ENCODE results near the gene WEE1.

Gene WEE1

DNA sequence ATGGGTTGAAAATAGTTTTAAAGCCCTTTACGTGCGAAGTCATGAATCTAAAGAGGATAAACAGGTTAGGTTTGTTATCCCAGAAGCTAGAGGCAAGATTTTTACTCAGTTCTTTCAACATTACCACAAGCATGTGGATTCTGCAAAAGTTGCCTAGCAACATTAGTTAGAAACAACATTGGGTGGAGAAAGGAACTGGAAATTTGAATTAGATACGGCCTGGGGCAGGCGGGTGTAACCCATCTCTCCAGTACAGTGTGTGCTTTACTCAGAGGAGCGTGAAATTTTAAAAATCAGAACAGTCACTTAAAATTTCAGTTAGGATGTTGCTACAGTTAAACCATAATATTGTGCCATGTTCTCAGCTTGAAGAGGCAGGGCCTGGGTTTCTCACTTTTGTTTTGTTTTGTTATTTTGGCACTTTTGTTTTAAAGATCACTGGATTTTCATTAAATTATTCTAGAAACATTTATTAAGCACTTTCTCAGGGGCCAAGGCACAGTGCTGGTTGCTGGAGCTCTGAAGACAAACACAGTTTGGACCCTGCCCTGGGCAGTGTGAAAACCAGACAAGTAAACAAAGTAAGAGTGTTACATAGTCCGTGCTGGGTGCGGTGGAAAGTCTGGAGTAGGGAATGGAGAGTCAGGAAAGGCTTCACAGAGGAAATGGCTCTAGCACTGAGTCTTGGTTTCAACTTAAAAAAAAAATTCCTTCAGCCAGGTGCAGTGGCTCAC, 4.4 kb upstream of the WEE1 start (continued):
- TF ChIP-seq KLF8 (tag by site-specific recombination; IDR thresholded peaks at IDR 0.05) = no peak
- TF ChIP-seq ZNF133 (tag by site-specific recombination; IDR thresholded peaks at IDR 0.05) = no peak
- no peak for TF ChIP-seq ZFP3 (tag by site-specific recombination; IDR thresholded peaks at IDR 0.05; ENCODE audit: low read depth)
- no peak for TF ChIP-seq OSR2 (tag by site-specific recombination; IDR thresholded peaks at IDR 0.05)
- TF ChIP-seq GFI1B (tag by site-specific recombination; IDR thresholded peaks at IDR 0.05) = 0 out of 2 replicates have a peak, but pooled peaks have one; percentile 53
- TF ChIP-seq ZNF239 (tag by site-specific recombination; IDR thresholded peaks at IDR 0.05) = no peak
- TF ChIP-seq SCRT1 (tag by site-specific recombination; IDR thresholded peaks at IDR 0.05; ENCODE audit: borderline replicate concordance) = no peak
- no peak for TF ChIP-seq ZNF404 (tag by site-specific recombination; IDR thresholded peaks at IDR 0.05)
- peak; percentile 54; the same call in 1 of the 2 replicates for TF ChIP-seq ZNF600 (tag by site-specific recombination; IDR thresholded peaks at IDR 0.05)
- TF ChIP-seq, protein P1, sequence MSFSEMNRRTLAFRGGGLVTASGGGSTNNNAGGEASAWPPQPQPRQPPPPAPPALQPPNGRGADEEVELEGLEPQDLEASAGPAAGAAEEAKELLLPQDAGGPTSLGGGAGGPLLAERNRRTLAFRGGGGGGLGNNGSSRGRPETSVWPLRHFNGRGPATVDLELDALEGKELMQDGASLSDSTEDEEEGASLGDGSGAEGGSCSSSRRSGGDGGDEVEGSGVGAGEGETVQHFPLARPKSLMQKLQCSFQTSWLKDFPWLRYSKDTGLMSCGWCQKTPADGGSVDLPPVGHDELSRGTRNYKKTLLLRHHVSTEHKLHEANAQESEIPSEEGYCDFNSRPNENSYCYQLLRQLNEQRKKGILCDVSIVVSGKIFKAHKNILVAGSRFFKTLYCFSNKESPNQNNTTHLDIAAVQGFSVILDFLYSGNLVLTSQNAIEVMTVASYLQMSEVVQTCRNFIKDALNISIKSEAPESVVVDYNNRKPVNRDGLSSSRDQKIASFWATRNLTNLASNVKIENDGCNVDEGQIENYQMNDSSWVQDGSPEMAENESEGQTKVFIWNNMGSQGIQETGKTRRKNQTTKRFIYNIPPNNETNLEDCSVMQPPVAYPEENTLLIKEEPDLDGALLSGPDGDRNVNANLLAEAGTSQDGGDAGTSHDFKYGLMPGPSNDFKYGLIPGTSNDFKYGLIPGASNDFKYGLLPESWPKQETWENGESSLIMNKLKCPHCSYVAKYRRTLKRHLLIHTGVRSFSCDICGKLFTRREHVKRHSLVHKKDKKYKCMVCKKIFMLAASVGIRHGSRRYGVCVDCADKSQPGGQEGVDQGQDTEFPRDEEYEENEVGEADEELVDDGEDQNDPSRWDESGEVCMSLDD (tag by site-specific recombination; IDR thresholded peaks at IDR 0.05) = no peak
- TF ChIP-seq FEZF1 (tag by site-specific recombination; IDR thresholded peaks at IDR 0.05) = no peak
- TF ChIP-seq ZNF2 (tag by site-specific recombination; IDR thresholded peaks at IDR 0.05) = no peak; the same call in 1 of the 2 replicates
- no peak for TF ChIP-seq GLI4 (tag by site-specific recombination; IDR thresholded peaks at IDR 0.05)
- TF ChIP-seq, protein P2, sequence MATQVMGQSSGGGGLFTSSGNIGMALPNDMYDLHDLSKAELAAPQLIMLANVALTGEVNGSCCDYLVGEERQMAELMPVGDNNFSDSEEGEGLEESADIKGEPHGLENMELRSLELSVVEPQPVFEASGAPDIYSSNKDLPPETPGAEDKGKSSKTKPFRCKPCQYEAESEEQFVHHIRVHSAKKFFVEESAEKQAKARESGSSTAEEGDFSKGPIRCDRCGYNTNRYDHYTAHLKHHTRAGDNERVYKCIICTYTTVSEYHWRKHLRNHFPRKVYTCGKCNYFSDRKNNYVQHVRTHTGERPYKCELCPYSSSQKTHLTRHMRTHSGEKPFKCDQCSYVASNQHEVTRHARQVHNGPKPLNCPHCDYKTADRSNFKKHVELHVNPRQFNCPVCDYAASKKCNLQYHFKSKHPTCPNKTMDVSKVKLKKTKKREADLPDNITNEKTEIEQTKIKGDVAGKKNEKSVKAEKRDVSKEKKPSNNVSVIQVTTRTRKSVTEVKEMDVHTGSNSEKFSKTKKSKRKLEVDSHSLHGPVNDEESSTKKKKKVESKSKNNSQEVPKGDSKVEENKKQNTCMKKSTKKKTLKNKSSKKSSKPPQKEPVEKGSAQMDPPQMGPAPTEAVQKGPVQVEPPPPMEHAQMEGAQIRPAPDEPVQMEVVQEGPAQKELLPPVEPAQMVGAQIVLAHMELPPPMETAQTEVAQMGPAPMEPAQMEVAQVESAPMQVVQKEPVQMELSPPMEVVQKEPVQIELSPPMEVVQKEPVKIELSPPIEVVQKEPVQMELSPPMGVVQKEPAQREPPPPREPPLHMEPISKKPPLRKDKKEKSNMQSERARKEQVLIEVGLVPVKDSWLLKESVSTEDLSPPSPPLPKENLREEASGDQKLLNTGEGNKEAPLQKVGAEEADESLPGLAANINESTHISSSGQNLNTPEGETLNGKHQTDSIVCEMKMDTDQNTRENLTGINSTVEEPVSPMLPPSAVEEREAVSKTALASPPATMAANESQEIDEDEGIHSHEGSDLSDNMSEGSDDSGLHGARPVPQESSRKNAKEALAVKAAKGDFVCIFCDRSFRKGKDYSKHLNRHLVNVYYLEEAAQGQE (tag by site-specific recombination; IDR thresholded peaks at IDR 0.05) = no peak
- TF ChIP-seq WT1 (tag by site-specific recombination; IDR thresholded peaks at IDR 0.05) = no peak
- TF ChIP-seq, protein P3, sequence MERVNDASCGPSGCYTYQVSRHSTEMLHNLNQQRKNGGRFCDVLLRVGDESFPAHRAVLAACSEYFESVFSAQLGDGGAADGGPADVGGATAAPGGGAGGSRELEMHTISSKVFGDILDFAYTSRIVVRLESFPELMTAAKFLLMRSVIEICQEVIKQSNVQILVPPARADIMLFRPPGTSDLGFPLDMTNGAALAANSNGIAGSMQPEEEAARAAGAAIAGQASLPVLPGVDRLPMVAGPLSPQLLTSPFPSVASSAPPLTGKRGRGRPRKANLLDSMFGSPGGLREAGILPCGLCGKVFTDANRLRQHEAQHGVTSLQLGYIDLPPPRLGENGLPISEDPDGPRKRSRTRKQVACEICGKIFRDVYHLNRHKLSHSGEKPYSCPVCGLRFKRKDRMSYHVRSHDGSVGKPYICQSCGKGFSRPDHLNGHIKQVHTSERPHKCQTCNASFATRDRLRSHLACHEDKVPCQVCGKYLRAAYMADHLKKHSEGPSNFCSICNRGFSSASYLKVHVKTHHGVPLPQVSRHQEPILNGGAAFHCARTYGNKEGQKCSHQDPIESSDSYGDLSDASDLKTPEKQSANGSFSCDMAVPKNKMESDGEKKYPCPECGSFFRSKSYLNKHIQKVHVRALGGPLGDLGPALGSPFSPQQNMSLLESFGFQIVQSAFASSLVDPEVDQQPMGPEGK (tag by site-specific recombination; IDR thresholded peaks at IDR 0.05) = 0 out of 2 replicates have a peak, but pooled peaks have one; percentile 25
- no peak for TF ChIP-seq ZNF175 (tag by site-specific recombination; IDR thresholded peaks at IDR 0.05)
- TF ChIP-seq, protein P4, sequence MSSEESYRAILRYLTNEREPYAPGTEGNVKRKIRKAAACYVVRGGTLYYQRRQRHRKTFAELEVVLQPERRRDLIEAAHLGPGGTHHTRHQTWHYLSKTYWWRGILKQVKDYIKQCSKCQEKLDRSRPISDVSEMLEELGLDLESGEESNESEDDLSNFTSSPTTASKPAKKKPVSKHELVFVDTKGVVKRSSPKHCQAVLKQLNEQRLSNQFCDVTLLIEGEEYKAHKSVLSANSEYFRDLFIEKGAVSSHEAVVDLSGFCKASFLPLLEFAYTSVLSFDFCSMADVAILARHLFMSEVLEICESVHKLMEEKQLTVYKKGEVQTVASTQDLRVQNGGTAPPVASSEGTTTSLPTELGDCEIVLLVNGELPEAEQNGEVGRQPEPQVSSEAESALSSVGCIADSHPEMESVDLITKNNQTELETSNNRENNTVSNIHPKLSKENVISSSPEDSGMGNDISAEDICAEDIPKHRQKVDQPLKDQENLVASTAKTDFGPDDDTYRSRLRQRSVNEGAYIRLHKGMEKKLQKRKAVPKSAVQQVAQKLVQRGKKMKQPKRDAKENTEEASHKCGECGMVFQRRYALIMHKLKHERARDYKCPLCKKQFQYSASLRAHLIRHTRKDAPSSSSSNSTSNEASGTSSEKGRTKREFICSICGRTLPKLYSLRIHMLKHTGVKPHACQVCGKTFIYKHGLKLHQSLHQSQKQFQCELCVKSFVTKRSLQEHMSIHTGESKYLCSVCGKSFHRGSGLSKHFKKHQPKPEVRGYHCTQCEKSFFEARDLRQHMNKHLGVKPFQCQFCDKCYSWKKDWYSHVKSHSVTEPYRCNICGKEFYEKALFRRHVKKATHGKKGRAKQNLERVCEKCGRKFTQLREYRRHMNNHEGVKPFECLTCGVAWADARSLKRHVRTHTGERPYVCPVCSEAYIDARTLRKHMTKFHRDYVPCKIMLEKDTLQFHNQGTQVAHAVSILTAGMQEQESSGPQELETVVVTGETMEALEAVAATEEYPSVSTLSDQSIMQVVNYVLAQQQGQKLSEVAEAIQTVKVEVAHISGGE (tag by site-specific recombination; conservative IDR thresholded peaks at IDR 0.05; ENCODE audit: low read depth) = no peak
- TF ChIP-seq ZNF664 (tag by site-specific recombination; IDR thresholded peaks at IDR 0.05) = no peak
- TF ChIP-seq ZNF76 (tag by site-specific recombination; IDR thresholded peaks at IDR 0.05; ENCODE audit: borderline replicate concordance, low read depth) = no peak
- TF ChIP-seq, protein P5, sequence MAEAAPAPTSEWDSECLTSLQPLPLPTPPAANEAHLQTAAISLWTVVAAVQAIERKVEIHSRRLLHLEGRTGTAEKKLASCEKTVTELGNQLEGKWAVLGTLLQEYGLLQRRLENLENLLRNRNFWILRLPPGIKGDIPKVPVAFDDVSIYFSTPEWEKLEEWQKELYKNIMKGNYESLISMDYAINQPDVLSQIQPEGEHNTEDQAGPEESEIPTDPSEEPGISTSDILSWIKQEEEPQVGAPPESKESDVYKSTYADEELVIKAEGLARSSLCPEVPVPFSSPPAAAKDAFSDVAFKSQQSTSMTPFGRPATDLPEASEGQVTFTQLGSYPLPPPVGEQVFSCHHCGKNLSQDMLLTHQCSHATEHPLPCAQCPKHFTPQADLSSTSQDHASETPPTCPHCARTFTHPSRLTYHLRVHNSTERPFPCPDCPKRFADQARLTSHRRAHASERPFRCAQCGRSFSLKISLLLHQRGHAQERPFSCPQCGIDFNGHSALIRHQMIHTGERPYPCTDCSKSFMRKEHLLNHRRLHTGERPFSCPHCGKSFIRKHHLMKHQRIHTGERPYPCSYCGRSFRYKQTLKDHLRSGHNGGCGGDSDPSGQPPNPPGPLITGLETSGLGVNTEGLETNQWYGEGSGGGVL (tag by site-specific recombination; IDR thresholded peaks at IDR 0.05) = no peak
- no peak for TF ChIP-seq ZNF174 (tag by site-specific recombination; IDR thresholded peaks at IDR 0.05)
- no peak for TF ChIP-seq ZNF658 (tag by site-specific recombination; IDR thresholded peaks at IDR 0.05)
- no peak for TF ChIP-seq ZNF473 (tag by site-specific recombination; IDR thresholded peaks at IDR 0.05)
- TF ChIP-seq, protein P6, sequence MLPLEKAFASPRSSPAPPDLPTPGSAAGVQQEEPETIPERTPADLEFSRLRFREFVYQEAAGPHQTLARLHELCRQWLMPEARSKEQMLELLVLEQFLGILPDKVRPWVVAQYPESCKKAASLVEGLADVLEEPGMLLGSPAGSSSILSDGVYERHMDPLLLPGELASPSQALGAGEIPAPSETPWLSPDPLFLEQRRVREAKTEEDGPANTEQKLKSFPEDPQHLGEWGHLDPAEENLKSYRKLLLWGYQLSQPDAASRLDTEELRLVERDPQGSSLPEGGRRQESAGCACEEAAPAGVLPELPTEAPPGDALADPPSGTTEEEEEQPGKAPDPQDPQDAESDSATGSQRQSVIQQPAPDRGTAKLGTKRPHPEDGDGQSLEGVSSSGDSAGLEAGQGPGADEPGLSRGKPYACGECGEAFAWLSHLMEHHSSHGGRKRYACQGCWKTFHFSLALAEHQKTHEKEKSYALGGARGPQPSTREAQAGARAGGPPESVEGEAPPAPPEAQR (tag by site-specific recombination; IDR thresholded peaks at IDR 0.05) = no peak

Measured in HEK293 (cell line).